Midbrain (tissue), 1 donor: ENCODE measurements around the gene GLTP.
A peak's percentile ranks its signal among the peaks of the same experiment; 100 is the strongest.
"Not testable (repeated sequence)": the region's sequence is repeated elsewhere in the genome, so short reads cannot be mapped to it uniquely, and the experiment has no call there.

ENCODE experiments used
- DNase-seq: peaks from one replicate; lab custom pipeline; 2025; lab: John Stamatoyannopoulos, UW

Gene GLTP

GRCh38 chr12:109902891-109903418 lies 22.6 kb upstream of the GLTP start:
- DNase-seq, result no peak

DNA sequence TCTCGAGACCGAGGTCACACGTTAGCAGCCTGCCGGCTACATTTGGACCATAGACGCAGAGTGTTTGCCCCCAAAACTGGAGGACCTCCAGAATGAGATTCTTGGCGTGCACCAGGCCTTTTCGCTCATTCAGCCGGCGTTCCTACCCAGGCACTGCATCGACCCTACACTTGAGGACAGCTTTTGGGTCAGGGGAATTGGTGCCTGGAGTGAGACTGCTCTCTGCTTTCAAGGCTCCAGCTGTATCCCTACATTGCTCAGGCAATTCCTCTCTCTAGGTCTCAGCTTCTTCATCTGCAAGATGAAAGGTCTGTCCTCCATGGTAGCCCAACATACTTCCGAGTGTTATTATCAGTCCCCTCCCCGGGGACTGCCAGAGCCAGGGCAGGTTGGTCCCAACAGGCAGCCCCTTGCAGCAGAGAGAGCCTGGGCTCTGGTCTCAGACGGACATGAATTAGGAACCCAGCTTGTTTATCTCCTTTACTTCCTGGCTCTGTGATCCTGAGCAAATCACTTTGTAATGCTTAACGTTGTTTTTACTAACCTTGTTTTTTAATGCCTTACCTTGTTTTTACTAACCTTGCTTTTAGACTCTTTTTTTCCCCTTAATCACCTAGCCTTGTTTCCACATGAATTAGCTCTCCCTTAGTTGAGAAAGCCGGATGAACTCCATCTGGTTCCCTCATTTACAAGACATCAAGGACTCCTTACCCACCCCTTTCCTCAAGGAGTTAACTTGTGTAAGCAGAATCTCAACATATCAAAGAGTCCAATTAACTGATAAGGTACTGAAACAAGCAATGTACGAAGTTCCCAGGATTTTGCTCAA lies 20.6 kb upstream of the GLTP start:
- no peak for DNase-seq

DNA sequence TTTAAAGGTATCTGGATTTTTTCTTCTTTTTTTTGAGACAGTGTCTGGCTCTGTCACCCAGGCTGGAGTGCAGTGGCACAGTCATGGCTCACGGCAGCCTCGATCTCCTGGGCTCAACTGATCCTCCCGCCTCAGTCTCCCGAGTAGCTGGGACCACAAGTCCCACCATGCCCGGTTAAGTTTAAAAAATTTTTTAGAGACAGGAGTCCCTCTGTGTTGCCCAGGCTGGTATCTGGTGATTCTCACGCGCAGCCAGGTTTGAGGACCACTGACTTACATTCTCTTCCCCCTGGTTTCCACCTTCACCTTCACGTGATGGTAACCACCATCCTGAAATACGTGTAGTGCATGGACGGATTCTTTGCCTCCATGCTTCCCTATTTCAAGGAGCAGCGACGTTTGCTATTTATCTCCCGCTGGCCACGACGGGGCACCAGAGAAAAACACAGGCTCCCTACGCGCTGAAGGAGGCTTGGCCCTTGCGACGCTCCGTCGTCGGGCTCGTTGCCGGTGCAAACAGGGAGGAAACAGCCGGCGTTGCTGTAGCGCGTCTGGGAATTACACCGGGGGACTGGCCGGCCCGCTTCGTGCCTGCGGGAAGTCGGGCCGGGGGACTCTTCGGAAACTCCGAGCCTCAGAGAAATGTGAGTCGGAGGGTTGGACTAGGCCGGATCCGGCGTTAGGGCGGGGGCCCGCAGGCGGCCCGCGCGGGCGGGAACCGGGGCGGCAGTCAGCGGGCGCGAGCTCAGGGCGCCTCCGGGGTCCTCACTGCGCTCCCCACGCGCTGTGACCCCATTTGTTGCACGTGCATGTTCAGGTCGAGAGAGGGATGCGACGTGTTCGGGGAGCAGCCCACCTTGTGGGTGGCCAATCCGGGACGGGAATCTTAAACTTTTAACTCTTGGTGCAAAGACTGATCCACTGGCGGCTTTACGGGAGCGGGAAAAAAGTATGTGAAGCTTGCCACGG lies 19.7 kb upstream of the GLTP start, which contains the start of gene TCHP:
Gene TCHP, plus strand, starts transcription at position 492 of the 969 bp plus-strand sequence. CDS start 2,753 bp downstream, outside the sequence.
- peak; percentile 93 for DNase-seq

GRCh38 chr12:109899345-109899744 lies 19.0 kb upstream of the GLTP start:
- not testable (repeated sequence) for DNase-seq

GRCh38 chr12:109897029-109897428 lies 16.7 kb upstream of the GLTP start:
- DNase-seq, result no peak

GRCh38 chr12:109896188-109896587 lies 15.8 kb upstream of the GLTP start:
- DNase-seq, result no peak

DNA sequence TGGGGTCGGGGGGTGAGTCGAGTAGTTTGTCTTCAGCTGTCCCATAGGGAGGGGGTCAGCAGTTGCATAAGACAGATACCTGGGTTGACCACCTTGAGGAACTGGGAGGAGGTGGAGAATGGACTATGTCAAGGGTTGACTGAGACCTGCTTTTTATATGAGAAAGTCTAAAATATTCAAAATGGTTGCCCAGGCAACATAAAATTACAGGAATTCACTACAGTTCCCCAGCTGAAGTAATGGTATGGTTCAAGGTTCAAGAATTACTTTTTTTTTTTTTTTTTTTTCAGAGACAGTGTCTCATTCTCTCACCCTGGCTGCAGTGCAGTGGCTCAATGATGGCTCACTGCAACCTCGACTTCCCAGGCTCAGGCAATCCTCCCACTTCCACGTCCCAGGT lies 14.6 kb upstream of the GLTP start:
- no peak for DNase-seq

DNA sequence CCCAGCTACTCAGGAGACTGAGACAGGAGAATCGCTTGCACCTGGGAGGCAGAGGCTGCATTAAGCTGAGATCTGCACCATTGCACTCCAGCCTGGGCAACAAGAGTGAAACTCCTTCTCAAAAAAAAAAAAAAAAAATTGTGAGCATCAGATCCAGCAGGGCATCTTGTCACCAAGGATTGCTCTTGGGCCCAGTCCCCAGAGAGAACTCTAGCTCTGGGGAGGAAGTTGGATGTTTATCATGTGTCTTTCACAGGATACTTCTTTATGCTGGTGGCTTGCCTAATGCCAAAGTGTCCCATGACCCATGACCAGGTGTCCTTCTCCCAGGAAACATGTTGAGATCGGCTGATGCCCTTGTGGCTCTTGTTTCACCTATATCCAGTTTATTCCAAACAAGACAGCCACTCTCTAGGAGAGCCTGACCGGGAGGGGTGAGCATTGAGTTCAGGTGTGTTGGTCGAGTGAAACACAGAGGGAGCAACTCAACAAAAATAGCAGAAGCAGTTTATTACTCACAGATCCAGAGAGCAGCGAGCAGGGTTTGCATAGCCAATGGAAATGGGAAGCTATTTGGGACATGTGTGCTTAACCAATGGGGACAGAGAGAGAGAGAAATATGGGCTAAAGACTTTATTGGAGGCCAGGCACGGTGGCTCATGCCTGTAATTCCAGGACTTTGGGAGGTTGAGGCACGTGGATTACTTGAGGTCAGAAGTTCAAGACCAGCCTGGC lies 13.1 kb upstream of the GLTP start:
- DNase-seq, result no peak

GRCh38 chr12:109892748-109893147 lies 12.4 kb upstream of the GLTP start:
- DNase-seq, result no peak

DNA sequence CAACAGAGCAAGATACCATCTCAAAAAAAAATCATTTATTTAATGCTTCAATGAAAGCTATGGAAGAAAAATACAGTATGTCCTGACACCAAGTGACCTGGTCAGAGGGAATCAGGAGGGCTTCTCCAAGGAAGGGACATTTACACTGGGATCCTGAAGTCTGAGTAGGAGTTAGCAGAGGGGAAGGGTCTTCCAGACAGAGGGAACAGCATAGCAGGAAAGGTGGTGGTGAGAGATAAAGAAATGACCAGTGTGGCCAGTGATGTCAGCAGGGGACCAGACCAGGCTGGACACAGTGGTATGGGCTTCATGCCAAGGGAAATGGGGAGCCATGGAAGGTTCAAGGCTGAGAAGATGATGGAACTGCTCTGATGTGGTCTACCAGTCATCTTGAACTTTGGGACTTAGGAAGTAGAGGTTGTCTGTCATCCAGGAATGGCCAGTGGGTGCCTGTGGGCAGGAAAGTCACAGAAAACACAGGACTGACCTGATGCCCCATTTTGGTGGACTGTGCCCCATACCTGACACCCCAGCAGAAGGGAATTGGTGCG lies 11.9 kb upstream of the GLTP start:
- no peak for DNase-seq

GRCh38 chr12:109891731-109892130 lies 11.4 kb upstream of the GLTP start:
- not testable (repeated sequence) for DNase-seq

DNA sequence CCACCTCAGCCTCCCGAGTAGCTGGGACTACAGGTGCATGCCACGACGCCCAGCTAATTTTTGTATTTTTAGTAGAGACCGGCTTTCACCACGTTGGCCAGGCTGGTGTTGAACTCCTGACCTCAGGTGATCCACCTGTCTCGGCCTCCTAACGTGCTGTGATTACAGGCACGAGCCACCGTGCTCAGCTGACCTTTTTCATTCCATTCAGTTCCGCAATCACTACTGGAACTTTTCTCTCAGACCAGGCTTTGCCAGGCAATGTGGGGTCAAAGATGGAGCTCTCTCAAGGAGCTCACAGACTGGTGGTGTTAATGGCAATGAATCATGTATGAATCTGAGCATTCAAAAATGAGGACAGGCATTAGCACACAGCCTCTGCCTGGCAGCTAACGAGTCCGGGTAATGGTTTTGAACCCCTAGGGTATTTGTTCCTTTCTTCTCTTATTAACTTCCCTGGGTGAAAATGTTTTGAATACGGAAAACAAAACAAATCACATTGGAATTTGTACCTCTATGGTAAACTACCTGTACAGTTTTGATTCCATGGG lies 10.4 kb upstream of the GLTP start:
- no peak for DNase-seq

- DNase-seq, result no peak
These were observed 8.1 kb upstream of the GLTP start for GRCh38 chr12:109888179-109889020.

DNA sequence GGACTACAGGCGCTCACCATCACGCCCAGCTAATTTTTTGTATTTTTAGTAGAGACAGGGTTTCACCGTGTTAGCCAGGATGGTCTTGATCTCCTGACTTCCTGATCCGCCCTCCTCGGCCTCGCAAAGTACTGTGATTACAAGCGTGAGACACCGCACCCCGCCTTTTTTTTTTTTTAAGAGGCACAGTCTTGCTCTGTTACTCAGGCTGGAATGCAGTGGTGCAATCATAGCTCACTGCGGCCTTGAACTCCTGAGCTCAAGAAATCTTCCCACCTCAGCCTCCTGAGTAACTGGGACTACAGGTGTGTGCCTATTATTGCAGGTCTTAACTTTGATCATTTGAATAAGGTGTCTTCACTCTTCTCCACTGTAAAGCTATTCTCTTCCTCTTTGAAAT lies 5.3 kb upstream of the GLTP start:
- DNase-seq, result no peak

DNA sequence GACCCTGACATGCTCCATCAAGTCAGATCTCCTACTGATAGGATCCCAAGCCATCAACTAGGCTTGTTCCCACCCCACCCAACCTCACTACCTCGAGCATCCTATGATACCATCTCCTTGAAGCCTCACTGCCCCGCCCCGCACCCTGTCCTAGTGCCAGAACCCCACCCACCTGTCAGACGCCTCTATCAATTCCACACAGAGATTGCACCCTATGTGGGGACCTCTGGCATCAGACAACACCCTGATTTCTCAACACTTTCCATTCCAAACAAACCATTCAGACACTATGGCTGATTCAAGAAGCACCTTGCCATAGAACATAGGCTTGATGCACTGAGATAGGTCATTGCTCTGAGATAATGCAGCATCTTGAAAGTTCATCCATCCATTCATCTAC lies 3.1 kb upstream of the GLTP start:
- no peak for DNase-seq

- no peak for DNase-seq
These were observed 1.4 kb upstream of the GLTP start for GRCh38 chr12:109881752-109882151.

DNA sequence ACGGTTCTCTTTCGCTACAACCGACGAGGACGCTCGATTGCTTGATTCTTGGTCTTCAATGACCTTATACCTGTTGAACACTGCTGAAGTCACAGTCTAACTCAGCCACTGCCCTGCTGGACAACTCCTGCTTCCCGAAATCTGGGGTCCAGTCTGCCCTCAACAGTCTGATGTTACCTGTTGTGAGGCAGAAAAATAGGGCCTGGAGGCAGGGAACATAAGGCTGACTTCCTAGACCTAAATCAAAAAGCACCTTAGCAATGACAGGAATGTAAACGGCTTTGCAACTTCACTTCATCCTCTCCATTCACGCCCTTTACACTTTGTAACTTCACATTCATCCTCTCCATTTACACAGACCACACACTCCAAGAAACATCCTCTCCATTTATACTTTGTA lies 597 bp upstream of the GLTP start:
- no peak for DNase-seq

- DNase-seq, result peak; percentile 45
These were observed 844 bp downstream of the GLTP start for GRCh38 chr12:109879351-109880042.

- DNase-seq, result no peak
These were observed 1.6 kb downstream of the GLTP start for GRCh38 chr12:109878749-109879148.

- DNase-seq, result peak; percentile 58
These were observed 2.1 kb downstream of the GLTP start for GRCh38 chr12:109878247-109878625.
